Adrenal gland (tissue), 12 donors: ENCODE results near the gene CAVIN1. TPM values are rescaled to one million over a fixed set of nuclear protein-coding genes. Genes with fewer than 3 reads are reported as not detected.

Experiments
- DNase-seq, 7 donors: peaks; one replicate each; pipeline ENCODE4 v3.0.0-alpha.2; 2019 to 2020
- H3K27ac ChIP-seq, 5 donors: fragments of 200-600 bp; sonication (generic) in 4 of 5; 1 replicate in 3 of 5; 2 replicates in 2 of 5; pipeline versions ENCODE4 v1.5.1 to v1.8.0; 2016 to 2020; ENCODE audit warnings: mild to moderate bottlenecking in 1 of 5
- H3K27me3 ChIP-seq: fragments of 200-600 bp; 2 replicates; pipeline ENCODE4 v1.8.0; 2021
- H3K36me3 ChIP-seq, 2 donors: fragments of 200-600 bp; replicated peaks in 1 of 2; 1 replicate in 1 of 2; 2 replicates in 1 of 2; pipeline versions ENCODE4 v1.5.1 to v1.8.0; 2018 to 2022
- H3K4me1 ChIP-seq, 2 donors: fragments of 200-600 bp; replicated peaks in 1 of 2; 1 replicate in 1 of 2; 2 replicates in 1 of 2; pipeline versions ENCODE4 v1.5.1 to v1.8.0; 2018 to 2021
- H3K4me3 ChIP-seq, 4 donors: fragments of 200-600 bp; sonication (generic) in 3 of 4; one replicate each; pipeline ENCODE4 v1.5.1; 2016 to 2018
- H3K9me3 ChIP-seq, 3 donors: fragments of 200-600 bp; sonication (generic) in 1 of 3; replicated peaks in 1 of 3; 1 replicate in 2 of 3; 2 replicates in 1 of 3; pipeline versions ENCODE4 v1.5.1 to v1.8.0; 2016 to 2021
- CTCF ChIP-seq, 6 experiments: fragments of 450-650 bp in 4 of 6; fragments of 200-600 bp in 2 of 6; sonication (generic) in 1 of 6; IDR thresholded peaks; 1 replicate in 5 of 6; 2 replicates in 1 of 6; pipeline versions ENCODE4 v1.5.1 to v1.8.0; 2016 to 2021; ENCODE audit warnings: antibody characterized with exemption in 6 of 6, mild to moderate bottlenecking in 2 of 6, moderate library complexity in 1 of 6
- POLR2A ChIP-seq, 2 donors: fragments of 450-650 bp; IDR thresholded peaks; one replicate each; pipeline ENCODE4 v1.6.1; 2017; ENCODE audit warnings: antibody characterized with exemption in 2 of 2, mild to moderate bottlenecking in 2 of 2, moderate library complexity in 1 of 2
- WGBS, 4 donors: extraction: QIAGEN DNeasy Blood & Tissue Kit in 2 of 4; methylation state at CpG; one replicate each; pipeline versions ENCODE4 v1.1.5 to v1.1.7; 2013 to 2017; 5-methylcytosine and 5-hydroxymethylcytosine counted together
- intact Hi-C, 2 donors: fragments of 100-400 bp; cut with DNase I; formaldehyde crosslinking; loops; one replicate each; pipeline versions ENCODE4 v1.14.1 to v1.15.0; 2022 to 2023
- polyA plus RNA-seq, 3 donors: library from polyadenylated mRNA; stranded (reverse); fragments of 200-250 nt in 2 of 3; fragments of 350-450 nt in 1 of 3; fragmentation: Illumina TruSeq in 1 of 3; extraction: RNeasy Lipid Tissue Mini Kit (QIAGEN cat#74804) in 1 of 3; gene quantifications; one replicate each; pipeline ENCODE4 v1.2.3, GENCODE V29; 2013 to 2014
- total RNA-seq, 9 donors: library from RNA; depleted of rRNA in 4 of 9; stranded (reverse); fragments of >200 nt in 4 of 9; fragments of 120-200 nt in 1 of 9; fragmentation: NEBNext Ultra II Directional in 1 of 9; extraction: Animal tissue kit (Norgen Biotek cat#: 25700) in 1 of 9; gene quantifications; one replicate each; pipeline versions ENCODE4 v1.1.0 to v1.2.4, GENCODE V29; 2013 to 2023
- donor health status: healthy with polysubstance abuse.
- donor health status: Bipolar disorder and iron deficiency.
- donor health status: DM: yes; HTN: yes; CAD: no.
- donor health status: DM: no; HTN: no; CAD: no.
- donor health status: DM: no; HTN: no; CAD: no.
- donor health status: DM: yes; HTN: yes; CAD: no.

Gene CAVIN1
- total and polyA plus RNA-seq, 12 donors, result 13.1 to 206 (median 132) TPM

GRCh38 chr17:42414704-42415409 is 8.2 kb downstream of the CAVIN1 start:
- no peaks in the 10 kb centered on the region for H3K36me3 ChIP-seq
- WGBS, 4 donors, result 44 to 76% (median 71%) methylated on average over 1 to 7 of the region's 7 CpGs
- no peaks in the 10 kb centered on the region for H3K9me3 ChIP-seq
- no peak overlapping the region for H3K4me3 ChIP-seq
- DNase-seq, result no peak
- H3K27ac ChIP-seq, result peak overlapping the region in 1 of 5 donors; percentile 40
- no peaks in the 10 kb centered on the region for H3K27me3 ChIP-seq
- intact Hi-C loops, result no loop called here
- TF ChIP-seq POLR2A (IDR thresholded peaks at IDR 0.05) (no peak), CTCF (IDR thresholded peaks at IDR 0.05) (no peak)
- H3K4me1 ChIP-seq, result peaks cover 3 to 17% of the 10 kb centered on the region in 2 donors

- intact Hi-C loops, result no loop called here
- TF ChIP-seq CTCF (IDR thresholded peaks at IDR 0.05) (no peak), POLR2A (IDR thresholded peaks at IDR 0.05) (no peak)
- no peak overlapping the region for H3K4me3 ChIP-seq
- peak in 1 of 7 donors; percentile 9 for DNase-seq
- H3K27ac ChIP-seq, result no peak overlapping the region
- 69 to 93% (median 71%) methylated on average over 3 of the region's 3 CpGs for WGBS, 4 donors
- no peaks in the 10 kb centered on the region for H3K9me3 ChIP-seq
- H3K27me3 ChIP-seq, result no peaks in the 10 kb centered on the region
- peaks cover 12 to 28% of the 10 kb centered on the region in 2 donors for H3K4me1 ChIP-seq
- H3K36me3 ChIP-seq, result no peaks in the 10 kb centered on the region
Measured at GRCh38 chr17:42413464-42414040, 9.5 kb downstream of the CAVIN1 start.

GRCh38 chr17:42411905-42412679 is 11.0 kb downstream of the CAVIN1 start:
- Histone ChIP-seq H3K4me3 (no peak overlapping the region), H3K9me3 (no peaks in the 10 kb centered on the region), H3K36me3 (no peaks in the 10 kb centered on the region), H3K27ac (peak overlapping the region in 1 of 5 donors; percentile 52), H3K4me1 (peaks cover 23 to 41% of the 10 kb centered on the region in 2 donors), H3K27me3 (no peaks in the 10 kb centered on the region)
- no peak for DNase-seq
- WGBS, 4 donors, result 80 to 88% (median 84%) methylated on average over 5 to 11 of the region's 11 CpGs
- intact Hi-C loops, result no loop called here
- no peak for TF ChIP-seq POLR2A (IDR thresholded peaks at IDR 0.05)
- no peak for TF ChIP-seq CTCF (IDR thresholded peaks at IDR 0.05)

DNA sequence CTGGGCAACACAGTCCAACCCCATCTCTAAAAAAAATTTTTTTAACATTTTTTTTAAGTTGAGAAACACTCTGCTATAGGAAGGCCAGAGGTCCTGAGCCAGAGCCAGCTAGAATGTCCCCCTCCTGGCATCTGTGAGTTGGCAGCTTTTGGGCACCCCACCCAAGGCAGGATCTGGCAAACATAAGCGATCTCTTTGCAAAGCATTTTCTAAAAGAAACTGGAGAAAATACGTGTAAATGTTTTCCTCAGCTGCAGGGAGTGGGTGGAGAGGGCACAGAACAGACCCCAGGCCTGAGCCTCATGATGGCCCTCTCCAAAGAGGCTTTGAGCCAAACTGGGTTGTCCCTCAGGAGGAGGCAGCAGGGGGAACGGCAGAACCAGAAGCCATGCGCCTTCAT is 11.7 kb downstream of the CAVIN1 start:
- Histone ChIP-seq H3K27me3 (no peaks in the 10 kb centered on the region), H3K9me3 (no peaks in the 10 kb centered on the region), H3K4me3 (no peak overlapping the region), H3K36me3 (no peaks in the 10 kb centered on the region), H3K27ac (peak overlapping the region in 2 of 5 donors; percentile 26 to 52), H3K4me1 (peaks cover 30 to 49% of the 10 kb centered on the region in 2 donors)
- DNase-seq, result no peak
- 67 to 71% (median 70%) methylated on average over 4 of the region's 4 CpGs for WGBS, 4 donors
- TF ChIP-seq POLR2A (IDR thresholded peaks at IDR 0.05) (no peak), CTCF (IDR thresholded peaks at IDR 0.05) (no peak)
- intact Hi-C loops, result no loop called here
